Lung (tissue), 12 donors: ENCODE results near the gene PRKX. TPM values are rescaled to one million over a fixed set of nuclear protein-coding genes. Genes with fewer than 3 reads are reported as not detected.

Experiments
- ATAC-seq: fragments of 200-7000 bp; cut with Tn5 transposase; one replicate; pipeline ENCODE4 v1.9.1; 2020; ENCODE audit warnings: moderate number of reproducible peaks; ENCODE audit not compliant: insufficient read depth, low FRiP score
- DNase-seq, 3 donors: peaks; one replicate each; pipeline ENCODE4 v3.0.0-alpha.2; 2013 to 2017
- H3K27ac ChIP-seq, 2 donors: one replicate each; pipeline ENCODE4 v1.5.1; 2013; ENCODE audit warnings: mild to moderate bottlenecking in 2 of 2, moderate library complexity in 2 of 2, control low read depth in 1 of 2, inconsistent platforms in 1 of 2, low read depth in 1 of 2, low read length in 1 of 2
- H3K27me3 ChIP-seq, 3 donors: one replicate each; pipeline ENCODE4 v1.5.1; 2013; ENCODE audit warnings: low read length in 2 of 3; ENCODE audit not compliant: control insufficient read depth in 3 of 3, insufficient read depth in 3 of 3
- H3K36me3 ChIP-seq, 4 donors: one replicate each; pipeline ENCODE4 v1.5.1; 2013; ENCODE audit warnings: low read length in 4 of 4, mild to moderate bottlenecking in 1 of 4, moderate library complexity in 1 of 4; ENCODE audit not compliant: control insufficient read depth in 4 of 4, insufficient read depth in 4 of 4
- H3K4me1 ChIP-seq, 5 donors: one replicate each; pipeline ENCODE4 v1.5.1; 2013; ENCODE audit warnings: low read length in 5 of 5, mild to moderate bottlenecking in 2 of 5, moderate library complexity in 1 of 5; ENCODE audit not compliant: control insufficient read depth in 5 of 5, insufficient read depth in 5 of 5
- H3K4me3 ChIP-seq: one replicate; pipeline ENCODE4 v1.5.1; 2013; ENCODE audit warnings: mild to moderate bottlenecking, control low read depth, moderate library complexity
- H3K9ac ChIP-seq, 2 donors: one replicate each; pipeline ENCODE4 v1.5.1; 2013; ENCODE audit warnings: low read length in 2 of 2, control low read depth in 1 of 2; ENCODE audit not compliant: insufficient read depth in 1 of 2
- H3K9me3 ChIP-seq, 4 donors: one replicate each; pipeline ENCODE4 v1.5.1; 2013; ENCODE audit warnings: low read length in 3 of 4, mild to moderate bottlenecking in 1 of 4, moderate library complexity in 1 of 4; ENCODE audit not compliant: control insufficient read depth in 4 of 4, insufficient read depth in 3 of 4
- CTCF ChIP-seq: IDR thresholded peaks from 2 replicates; pipeline ENCODE4 v1.5.1; 2012; ENCODE audit warnings: mild to moderate bottlenecking; ENCODE audit errors: control extremely low read depth, extremely low read depth
- WGBS, 2 donors: extraction: QIAGEN DNeasy Blood & Tissue Kit; methylation state at CpG; one replicate each; pipeline ENCODE4 v1.1.7; 2013; 5-methylcytosine and 5-hydroxymethylcytosine counted together
- polyA plus RNA-seq, 2 donors: library from polyadenylated mRNA; stranded (reverse); fragments of 200-250 nt; gene quantifications; one replicate each; pipeline ENCODE4 v1.2.1, GENCODE V29; 2013
- total RNA-seq, 2 donors: library from RNA; depleted of rRNA in 1 of 2; stranded (reverse); fragments of >200 nt in 1 of 2; gene quantifications; one replicate each; pipeline ENCODE4 v1.2.1, GENCODE V29; 2014 to 2021
- donor health status: control.
- donor health status: control.
- donor health status: Bipolar disorder and iron deficiency.
- donor health status: healthy.
- donor health status: DM: yes; HTN: yes; CAD: no.

The PRKX gene
- total and polyA plus RNA-seq, 4 donors, result 5.5 to 16.3 (median 8.5) TPM

- H3K36me3 ChIP-seq, result peaks cover 0 to 11% (median 0%) of the 10 kb centered on the region in 4 donors
- peaks cover 0 to 3% (median 0%) of the 10 kb centered on the region in 3 donors for H3K27me3 ChIP-seq
- DNase-seq, result peak in 1 of 3 donors; percentile 40
- no peak overlapping the region for H3K27ac ChIP-seq
- no peak for TF ChIP-seq CTCF
- no peak overlapping the region for H3K9ac ChIP-seq
- 90% methylated on average over 2 of the region's 2 CpGs; no CpG with 5 or more reads in 1 of the 2 donors for WGBS, 2 donors
- H3K4me3 ChIP-seq, result no peak overlapping the region
- ATAC-seq, result no peak
- peaks cover 0 to 2% (median 0%) of the 10 kb centered on the region in 4 donors for H3K9me3 ChIP-seq
- H3K4me1 ChIP-seq, result no peaks in the 10 kb centered on the region
These were observed 74.2 kb downstream of the PRKX start for GRCh38 chrX:3639236-3639635.

DNA sequence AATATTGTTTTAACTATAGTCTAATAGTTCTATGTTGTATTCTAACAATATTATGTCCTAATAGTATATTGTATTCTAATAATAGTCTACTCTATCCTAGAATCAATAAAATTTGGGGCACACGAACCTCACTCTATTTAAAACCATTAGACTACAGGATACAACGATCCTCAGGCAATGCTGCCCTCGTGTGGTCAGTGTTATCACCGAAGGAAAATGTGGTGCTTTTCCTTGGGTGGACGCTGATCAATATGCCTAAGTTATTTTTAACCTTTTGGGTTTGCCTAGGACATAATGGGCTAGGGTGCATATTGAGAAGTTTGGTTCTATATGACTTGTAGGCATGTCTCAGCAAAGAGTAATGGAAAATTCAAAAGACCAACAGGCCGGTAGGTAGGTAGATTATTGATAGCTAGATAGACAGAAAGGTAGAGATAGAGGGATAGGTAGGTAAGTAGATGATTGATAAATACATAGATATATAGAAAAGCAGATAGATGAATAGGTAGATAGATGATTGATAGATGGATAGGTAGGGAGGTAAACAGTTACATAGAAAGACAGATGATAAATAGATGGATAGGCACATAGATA lies 75.1 kb downstream of the PRKX start:
- Histone ChIP-seq H3K27ac (no peak overlapping the region), H3K36me3 (peaks cover 0 to 12% (median 0%) of the 10 kb centered on the region in 4 donors), H3K9ac (no peak overlapping the region), H3K4me1 (no peaks in the 10 kb centered on the region), H3K27me3 (no peaks in the 10 kb centered on the region), H3K9me3 (peaks cover 0 to 1% (median 0%) of the 10 kb centered on the region in 4 donors), H3K4me3 (no peak overlapping the region)
- ATAC-seq (no peak), DNase-seq (peak; percentile 28 to 46 (median 36))
- peak; percentile 36 for TF ChIP-seq CTCF
- WGBS, 2 donors, result 17% methylated on average over 6 of the region's 6 CpGs

- Histone ChIP-seq H3K4me1 (no peaks in the 10 kb centered on the region), H3K36me3 (peaks cover 0 to 13% (median 0%) of the 10 kb centered on the region in 4 donors), H3K27ac (no peak overlapping the region), H3K9ac (no peak overlapping the region), H3K27me3 (no peaks in the 10 kb centered on the region), H3K9me3 (no peaks in the 10 kb centered on the region), H3K4me3 (no peak overlapping the region)
- DNase-seq (no peak), ATAC-seq (no peak)
- WGBS, 2 donors, result 96 to 98% methylated on average over 4 of the region's 4 CpGs
- TF ChIP-seq CTCF, result no peak
These were observed 76.6 kb downstream of the PRKX start for GRCh38 chrX:3636803-3637202.

DNA sequence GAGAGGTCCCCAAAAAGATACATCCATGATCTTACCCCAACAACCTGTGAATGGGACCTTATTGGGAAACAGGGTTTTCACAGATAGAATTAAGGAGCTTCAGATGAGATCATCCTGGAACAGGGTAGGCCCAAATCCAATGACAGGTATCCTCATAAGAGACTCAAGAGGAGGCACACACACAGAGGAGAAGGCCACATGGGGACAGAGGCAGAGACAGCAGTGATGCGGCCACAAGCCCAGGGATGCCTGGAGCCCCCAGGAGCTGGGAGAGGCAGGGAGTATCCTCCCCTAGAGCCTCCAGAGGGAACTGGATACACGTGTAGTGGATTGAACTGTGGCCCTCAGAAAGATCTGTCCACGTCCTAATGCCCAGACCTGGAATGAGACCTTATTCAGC lies 82.3 kb downstream of the PRKX start:
- Histone ChIP-seq H3K4me1 (no peaks in the 10 kb centered on the region), H3K9me3 (peaks cover 0 to 3% (median 0%) of the 10 kb centered on the region in 4 donors), H3K4me3 (no peak overlapping the region), H3K36me3 (peaks cover 0 to 9% (median 4%) of the 10 kb centered on the region in 4 donors), H3K27ac (no peak overlapping the region), H3K9ac (no peak overlapping the region), H3K27me3 (no peaks in the 10 kb centered on the region)
- ATAC-seq (no peak), DNase-seq (no peak)
- TF ChIP-seq CTCF, result no peak
- WGBS, 2 donors, result 93% methylated on average over 3 of the region's 3 CpGs
